Measurements from ENCODE around the gene BCOR.

GRCh38 chrX:40082447-40083119 is 15.2 kb downstream of the BCOR start:
- TF ChIP-seq CTCF (IDR thresholded peaks at IDR 0.05) (no peak), POLR2A (IDR thresholded peaks at IDR 0.05) (no peak)
